ENCODE results near the gene CFAP141. TPM values are rescaled to one million over a fixed set of nuclear protein-coding genes. Genes with fewer than 3 reads are reported as not detected.
A peak's percentile ranks its signal among the peaks of the same experiment; 100 is the strongest.

Gene CFAP141
- total RNA-seq, 1 experiment from 2014 or later: not detected

DNA sequence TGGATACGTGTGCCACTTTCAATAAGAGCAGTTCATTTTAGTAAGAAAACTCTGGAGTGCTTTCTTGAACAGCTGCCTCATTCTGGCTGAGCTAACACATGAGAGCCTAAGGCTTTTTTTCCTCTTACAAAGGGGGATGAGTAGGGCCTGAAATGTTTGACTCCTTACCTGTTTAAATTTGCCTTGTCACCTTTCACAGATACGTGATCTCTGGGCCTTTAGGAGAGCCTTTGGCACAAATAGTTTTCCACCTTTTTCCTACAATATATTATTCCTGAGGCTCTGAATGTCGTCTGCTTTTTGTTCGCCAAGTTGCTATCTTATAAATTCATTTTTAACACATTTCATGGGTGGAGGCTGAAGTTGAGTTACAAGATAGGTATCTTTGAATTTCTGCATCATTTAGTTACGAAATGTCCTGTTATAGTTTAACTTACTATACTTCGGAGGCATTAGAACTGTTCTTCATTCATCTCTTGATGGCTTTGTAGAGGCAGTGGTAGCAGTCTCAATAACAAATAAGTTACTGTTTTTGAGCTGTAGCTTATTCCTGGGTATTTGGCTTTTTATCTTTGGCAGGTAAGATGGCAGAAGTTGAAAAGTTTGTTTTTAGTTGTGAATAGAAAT is 31.9 kb upstream of the CFAP141 start:
- no peak overlapping the region for H3K27ac ChIP-seq (ENCODE audit: low read depth, low read length)
- ChIA-PET CTCF (no interaction called here), POLR2A (no interaction called here), RAD21 (ENCODE audit: low non-redundant PET in 1 of 2, low total read pairs in 2 of 2, uncharacterized antibody in 2 of 2, unreplicated experiment in 2 of 2) (no interaction called here)
- no peaks in the 10 kb centered on the region for H3K4me1 ChIP-seq (ENCODE audit: control insufficient read depth in 1 of 2, insufficient read depth in 2 of 2, low read length in 2 of 2)
- peaks cover 56 to 75% of the 10 kb centered on the region in 2 experiments for H3K36me3 ChIP-seq (ENCODE audit: control insufficient read depth in 1 of 2, insufficient read depth in 2 of 2, low read length in 2 of 2)
- H2AFZ ChIP-seq (ENCODE audit: low read depth, low read length, poor library complexity, severe bottlenecking): no peak overlapping the region
- no peak overlapping the region for H3K4me3 ChIP-seq (replicated peaks in 1 of 2; ENCODE audit: low read depth in 1 of 2, low read length in 2 of 2)
- ATAC-seq: no peak
- no peaks in the 10 kb centered on the region for H3K9me3 ChIP-seq (ENCODE audit: control insufficient read depth in 1 of 2, insufficient read depth in 1 of 2, low read depth in 1 of 2, low read length in 2 of 2)
- no peak overlapping the region for H3K4me2 ChIP-seq (ENCODE audit: low read length)
- H3K9me2 ChIP-seq (ENCODE audit: insufficient read depth): no peaks in the 10 kb centered on the region
- TF ChIP-seq TCF7L2 (IDR thresholded peaks at IDR 0.05; ENCODE audit: borderline replicate concordance, extremely low read depth, insufficient read depth, insufficient read length) (no peak), ELF1 (IDR thresholded peaks at IDR 0.05; ENCODE audit: borderline replicate concordance, low read depth) (no peak), CEBPB (IDR thresholded peaks at IDR 0.05; ENCODE audit: low read depth) (no peak), FOSL1 (IDR thresholded peaks at IDR 0.05; ENCODE audit: low read depth) (no peak), SP1 (IDR thresholded peaks at IDR 0.05; ENCODE audit: low read depth) (no peak), ZNF274 (IDR thresholded peaks at IDR 0.05; ENCODE audit: low read depth, low read length) (no peak)
- H3K27me3 ChIP-seq (ENCODE audit: insufficient read depth, low read length): no peaks in the 10 kb centered on the region
- H3K9ac ChIP-seq (ENCODE audit: low read length): no peak overlapping the region
- no peak for DNase-seq (ENCODE audit: low read depth, low spot score)
- H3K79me2 ChIP-seq (ENCODE audit: insufficient read depth, low read length): peaks cover 94% of the 10 kb centered on the region
- intact Hi-C loops (cut with micrococcal nuclease): no loop called here
- no TSS peak for BruUV-seq (replicated peaks)
- peaks cover 13% of the 10 kb centered on the region; the same call in 1 of the 2 replicates for H4K20me1 ChIP-seq (ENCODE audit: insufficient read depth)

DNA sequence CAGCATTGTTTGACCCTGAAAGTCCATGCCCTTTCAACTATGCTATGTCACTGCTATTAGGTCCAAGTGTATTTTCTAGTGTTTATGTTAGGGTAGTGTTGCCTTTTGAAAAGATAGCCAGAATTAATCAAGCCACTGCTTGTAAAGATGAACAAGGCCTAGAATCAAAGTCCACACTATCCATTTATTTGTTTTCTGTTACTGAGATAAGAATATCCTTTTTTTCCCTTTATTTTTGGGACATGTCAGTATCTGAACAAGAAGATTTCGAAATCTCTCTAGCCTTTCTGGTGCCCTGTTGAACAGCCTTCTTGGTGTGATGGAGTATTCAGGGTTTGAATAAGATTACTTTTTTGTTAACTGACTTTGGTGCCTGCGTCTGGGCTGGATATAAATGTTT is 31.3 kb upstream of the CFAP141 start:
- ChIA-PET POLR2A (no interaction called here), CTCF (no interaction called here), RAD21 (ENCODE audit: low non-redundant PET in 1 of 2, low total read pairs in 2 of 2, uncharacterized antibody in 2 of 2, unreplicated experiment in 2 of 2) (no interaction called here)
- H3K27me3 ChIP-seq (ENCODE audit: insufficient read depth, low read length): no peaks in the 10 kb centered on the region
- no peak for DNase-seq (ENCODE audit: low read depth, low spot score)
- H4K20me1 ChIP-seq (ENCODE audit: insufficient read depth): peaks cover 13% of the 10 kb centered on the region; the same call in 1 of the 2 replicates
- intact Hi-C loops (cut with micrococcal nuclease): no loop called here
- H3K36me3 ChIP-seq (ENCODE audit: control insufficient read depth in 1 of 2, insufficient read depth in 2 of 2, low read length in 2 of 2): peaks cover 55 to 70% of the 10 kb centered on the region in 2 experiments
- no peak overlapping the region for H3K4me3 ChIP-seq (replicated peaks in 1 of 2; ENCODE audit: low read depth in 1 of 2, low read length in 2 of 2)
- no peaks in the 10 kb centered on the region for H3K9me2 ChIP-seq (ENCODE audit: insufficient read depth)
- H3K79me2 ChIP-seq (ENCODE audit: insufficient read depth, low read length): peaks cover 94% of the 10 kb centered on the region
- H2AFZ ChIP-seq (ENCODE audit: low read depth, low read length, poor library complexity, severe bottlenecking): no peak overlapping the region
- H3K4me1 ChIP-seq (ENCODE audit: control insufficient read depth in 1 of 2, insufficient read depth in 2 of 2, low read length in 2 of 2): no peaks in the 10 kb centered on the region
- ATAC-seq: no peak
- TSS peak; percentile 2 for BruUV-seq (replicated peaks)
- H3K9ac ChIP-seq (ENCODE audit: low read length): no peak overlapping the region
- H3K4me2 ChIP-seq (ENCODE audit: low read length): no peak overlapping the region
- H3K9me3 ChIP-seq (ENCODE audit: control insufficient read depth in 1 of 2, insufficient read depth in 1 of 2, low read depth in 1 of 2, low read length in 2 of 2): no peaks in the 10 kb centered on the region
- H3K27ac ChIP-seq (ENCODE audit: low read depth, low read length): no peak overlapping the region
- TF ChIP-seq ELF1 (IDR thresholded peaks at IDR 0.05; ENCODE audit: borderline replicate concordance, low read depth): no peak
- no peak for TF ChIP-seq POLR2AphosphoS5 (IDR thresholded peaks at IDR 0.05; ENCODE audit: low read depth, low read length)
- TF ChIP-seq, protein P1, sequence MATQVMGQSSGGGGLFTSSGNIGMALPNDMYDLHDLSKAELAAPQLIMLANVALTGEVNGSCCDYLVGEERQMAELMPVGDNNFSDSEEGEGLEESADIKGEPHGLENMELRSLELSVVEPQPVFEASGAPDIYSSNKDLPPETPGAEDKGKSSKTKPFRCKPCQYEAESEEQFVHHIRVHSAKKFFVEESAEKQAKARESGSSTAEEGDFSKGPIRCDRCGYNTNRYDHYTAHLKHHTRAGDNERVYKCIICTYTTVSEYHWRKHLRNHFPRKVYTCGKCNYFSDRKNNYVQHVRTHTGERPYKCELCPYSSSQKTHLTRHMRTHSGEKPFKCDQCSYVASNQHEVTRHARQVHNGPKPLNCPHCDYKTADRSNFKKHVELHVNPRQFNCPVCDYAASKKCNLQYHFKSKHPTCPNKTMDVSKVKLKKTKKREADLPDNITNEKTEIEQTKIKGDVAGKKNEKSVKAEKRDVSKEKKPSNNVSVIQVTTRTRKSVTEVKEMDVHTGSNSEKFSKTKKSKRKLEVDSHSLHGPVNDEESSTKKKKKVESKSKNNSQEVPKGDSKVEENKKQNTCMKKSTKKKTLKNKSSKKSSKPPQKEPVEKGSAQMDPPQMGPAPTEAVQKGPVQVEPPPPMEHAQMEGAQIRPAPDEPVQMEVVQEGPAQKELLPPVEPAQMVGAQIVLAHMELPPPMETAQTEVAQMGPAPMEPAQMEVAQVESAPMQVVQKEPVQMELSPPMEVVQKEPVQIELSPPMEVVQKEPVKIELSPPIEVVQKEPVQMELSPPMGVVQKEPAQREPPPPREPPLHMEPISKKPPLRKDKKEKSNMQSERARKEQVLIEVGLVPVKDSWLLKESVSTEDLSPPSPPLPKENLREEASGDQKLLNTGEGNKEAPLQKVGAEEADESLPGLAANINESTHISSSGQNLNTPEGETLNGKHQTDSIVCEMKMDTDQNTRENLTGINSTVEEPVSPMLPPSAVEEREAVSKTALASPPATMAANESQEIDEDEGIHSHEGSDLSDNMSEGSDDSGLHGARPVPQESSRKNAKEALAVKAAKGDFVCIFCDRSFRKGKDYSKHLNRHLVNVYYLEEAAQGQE (IDR thresholded peaks at IDR 0.05; ENCODE audit: low read depth): no peak
- TF ChIP-seq, protein P2, sequence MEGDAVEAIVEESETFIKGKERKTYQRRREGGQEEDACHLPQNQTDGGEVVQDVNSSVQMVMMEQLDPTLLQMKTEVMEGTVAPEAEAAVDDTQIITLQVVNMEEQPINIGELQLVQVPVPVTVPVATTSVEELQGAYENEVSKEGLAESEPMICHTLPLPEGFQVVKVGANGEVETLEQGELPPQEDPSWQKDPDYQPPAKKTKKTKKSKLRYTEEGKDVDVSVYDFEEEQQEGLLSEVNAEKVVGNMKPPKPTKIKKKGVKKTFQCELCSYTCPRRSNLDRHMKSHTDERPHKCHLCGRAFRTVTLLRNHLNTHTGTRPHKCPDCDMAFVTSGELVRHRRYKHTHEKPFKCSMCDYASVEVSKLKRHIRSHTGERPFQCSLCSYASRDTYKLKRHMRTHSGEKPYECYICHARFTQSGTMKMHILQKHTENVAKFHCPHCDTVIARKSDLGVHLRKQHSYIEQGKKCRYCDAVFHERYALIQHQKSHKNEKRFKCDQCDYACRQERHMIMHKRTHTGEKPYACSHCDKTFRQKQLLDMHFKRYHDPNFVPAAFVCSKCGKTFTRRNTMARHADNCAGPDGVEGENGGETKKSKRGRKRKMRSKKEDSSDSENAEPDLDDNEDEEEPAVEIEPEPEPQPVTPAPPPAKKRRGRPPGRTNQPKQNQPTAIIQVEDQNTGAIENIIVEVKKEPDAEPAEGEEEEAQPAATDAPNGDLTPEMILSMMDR (IDR thresholded peaks at IDR 0.05 in 2 of 3, conservative IDR thresholded peaks at IDR 0.05 in 1 of 3; ENCODE audit: borderline replicate concordance in 1 of 3, insufficient read depth in 1 of 3, low read depth in 2 of 3, low read length in 2 of 3): no peak
- TF ChIP-seq CEBPB (IDR thresholded peaks at IDR 0.05; ENCODE audit: low read depth): no peak
- TF ChIP-seq FOSL1 (IDR thresholded peaks at IDR 0.05; ENCODE audit: low read depth): no peak
- TF ChIP-seq SP1 (IDR thresholded peaks at IDR 0.05; ENCODE audit: low read depth): no peak
- TF ChIP-seq, protein P3, sequence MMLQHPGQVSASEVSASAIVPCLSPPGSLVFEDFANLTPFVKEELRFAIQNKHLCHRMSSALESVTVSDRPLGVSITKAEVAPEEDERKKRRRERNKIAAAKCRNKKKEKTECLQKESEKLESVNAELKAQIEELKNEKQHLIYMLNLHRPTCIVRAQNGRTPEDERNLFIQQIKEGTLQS (IDR thresholded peaks at IDR 0.05): no peak
- TF ChIP-seq POLR2A (IDR thresholded peaks at IDR 0.05; ENCODE audit: borderline replicate concordance, extremely low read depth, insufficient read depth, insufficient read length): no peak
- TF ChIP-seq ZFX (IDR thresholded peaks at IDR 0.05): no peak
- TF ChIP-seq SIN3A (IDR thresholded peaks at IDR 0.05; ENCODE audit: low read depth): no peak
- TF ChIP-seq YY1 (IDR thresholded peaks at IDR 0.05; ENCODE audit: extremely low read depth, insufficient replicate concordance, low read depth, low read length): no peak
- no peak for TF ChIP-seq CBX3 (IDR thresholded peaks at IDR 0.05; ENCODE audit: low read depth)
- no peak for TF ChIP-seq ZNF274 (IDR thresholded peaks at IDR 0.05; ENCODE audit: low read depth, low read length)

Measured in HCT116 (cell line).